Measurements from ENCODE around the gene EBI3. TPM values are rescaled to one million over a fixed set of nuclear protein-coding genes. Genes with fewer than 3 reads are reported as not detected.
"Not testable (repeated sequence)": the region's sequence is repeated elsewhere in the genome, so short reads cannot be mapped to it uniquely, and the experiment has no call there.

EBI3 gene
- total RNA-seq, 1 donor from 2014 or later = 43.3 TPM

- no peak overlapping the region for H3K4me3 Mint-ChIP-seq
- H3K27ac Mint-ChIP-seq = no peak overlapping the region
- H3K9me3 Mint-ChIP-seq = no peaks in the 10 kb centered on the region
- H3K36me3 Mint-ChIP-seq (ENCODE audit: low read depth) = no peaks in the 10 kb centered on the region
- peaks cover 6% of the 10 kb centered on the region for H3K4me1 Mint-ChIP-seq (ENCODE audit: low read depth)
- DNase-seq (ENCODE audit: low spot score) = no peak
- peaks cover 2% of the 10 kb centered on the region for H3K27me3 Mint-ChIP-seq (ENCODE audit: insufficient read depth)
- intact Hi-C loops (cut with micrococcal nuclease) = no loop called here
These were observed 19.1 kb upstream of the EBI3 start for GRCh38 chr19:4210166-4210731.

DNA sequence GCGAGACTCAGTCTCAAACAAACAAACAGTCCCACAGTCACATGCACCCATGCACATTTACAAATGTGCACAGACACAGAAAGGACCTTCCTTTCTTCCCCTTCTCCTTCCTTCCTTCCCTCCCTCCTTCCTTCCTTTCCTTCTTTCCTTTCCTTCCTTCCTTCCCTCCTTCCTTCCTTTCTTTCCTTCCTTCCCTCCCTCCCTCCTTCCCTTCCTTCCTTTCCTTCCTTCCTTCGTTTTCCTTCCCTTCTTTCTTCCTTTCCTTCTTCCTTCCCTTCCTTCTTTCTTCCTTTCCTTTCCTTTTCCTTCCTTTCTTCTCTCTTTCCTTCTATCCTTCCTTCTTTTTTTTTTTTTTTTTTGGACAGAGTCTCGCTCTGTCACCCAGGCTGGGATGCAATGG is 16.2 kb upstream of the EBI3 start:
- intact Hi-C loops (cut with micrococcal nuclease) = no loop called here
- Mint-ChIP-seq H3K27ac (no peak overlapping the region), H3K9me3 (no peaks in the 10 kb centered on the region), H3K36me3 (ENCODE audit: low read depth) (no peaks in the 10 kb centered on the region), H3K27me3 (ENCODE audit: insufficient read depth) (no peaks in the 10 kb centered on the region), H3K4me3 (no peak overlapping the region), H3K4me1 (ENCODE audit: low read depth) (peaks cover 6% of the 10 kb centered on the region)
- DNase-seq (ENCODE audit: low spot score) = no peak

DNA sequence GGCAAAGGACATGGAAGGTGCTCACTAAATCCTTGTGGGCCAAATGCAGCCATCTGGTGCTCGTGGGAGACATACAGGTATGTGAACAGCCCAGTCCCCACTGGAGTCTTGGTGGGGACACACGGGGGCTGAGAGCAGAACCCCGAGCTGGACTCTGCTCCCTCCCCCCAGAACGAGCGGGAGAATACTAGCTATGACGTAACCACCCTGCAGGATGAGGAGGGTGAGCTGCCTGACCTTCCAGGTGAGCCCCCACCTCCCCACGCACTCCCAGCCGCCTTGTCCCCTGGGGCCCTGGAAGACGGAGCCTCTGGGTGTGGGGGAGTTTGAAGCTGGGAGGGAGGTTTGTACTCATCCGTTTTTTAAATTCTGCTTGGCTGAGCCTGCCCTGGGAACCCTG is 13.5 kb upstream of the EBI3 start:
- no peaks in the 10 kb centered on the region for H3K36me3 Mint-ChIP-seq (ENCODE audit: low read depth)
- H3K4me3 Mint-ChIP-seq = no peak overlapping the region
- no peaks in the 10 kb centered on the region for H3K9me3 Mint-ChIP-seq
- intact Hi-C loops (cut with micrococcal nuclease) = no loop called here
- no peak for DNase-seq (ENCODE audit: low spot score)
- peaks cover 6% of the 10 kb centered on the region for H3K4me1 Mint-ChIP-seq (ENCODE audit: low read depth)
- H3K27me3 Mint-ChIP-seq (ENCODE audit: insufficient read depth) = no peaks in the 10 kb centered on the region
- H3K27ac Mint-ChIP-seq = no peak overlapping the region

GRCh38 chr19:4216846-4217245 is 12.5 kb upstream of the EBI3 start:
- H3K27ac Mint-ChIP-seq = no peak overlapping the region
- no peak for DNase-seq (ENCODE audit: low spot score)
- H3K36me3 Mint-ChIP-seq (ENCODE audit: low read depth) = no peaks in the 10 kb centered on the region
- H3K9me3 Mint-ChIP-seq = no peaks in the 10 kb centered on the region
- peaks cover 6% of the 10 kb centered on the region for H3K4me1 Mint-ChIP-seq (ENCODE audit: low read depth)
- no peak overlapping the region for H3K4me3 Mint-ChIP-seq
- intact Hi-C loops (cut with micrococcal nuclease) = no loop called here
- no peaks in the 10 kb centered on the region for H3K27me3 Mint-ChIP-seq (ENCODE audit: insufficient read depth)

DNA sequence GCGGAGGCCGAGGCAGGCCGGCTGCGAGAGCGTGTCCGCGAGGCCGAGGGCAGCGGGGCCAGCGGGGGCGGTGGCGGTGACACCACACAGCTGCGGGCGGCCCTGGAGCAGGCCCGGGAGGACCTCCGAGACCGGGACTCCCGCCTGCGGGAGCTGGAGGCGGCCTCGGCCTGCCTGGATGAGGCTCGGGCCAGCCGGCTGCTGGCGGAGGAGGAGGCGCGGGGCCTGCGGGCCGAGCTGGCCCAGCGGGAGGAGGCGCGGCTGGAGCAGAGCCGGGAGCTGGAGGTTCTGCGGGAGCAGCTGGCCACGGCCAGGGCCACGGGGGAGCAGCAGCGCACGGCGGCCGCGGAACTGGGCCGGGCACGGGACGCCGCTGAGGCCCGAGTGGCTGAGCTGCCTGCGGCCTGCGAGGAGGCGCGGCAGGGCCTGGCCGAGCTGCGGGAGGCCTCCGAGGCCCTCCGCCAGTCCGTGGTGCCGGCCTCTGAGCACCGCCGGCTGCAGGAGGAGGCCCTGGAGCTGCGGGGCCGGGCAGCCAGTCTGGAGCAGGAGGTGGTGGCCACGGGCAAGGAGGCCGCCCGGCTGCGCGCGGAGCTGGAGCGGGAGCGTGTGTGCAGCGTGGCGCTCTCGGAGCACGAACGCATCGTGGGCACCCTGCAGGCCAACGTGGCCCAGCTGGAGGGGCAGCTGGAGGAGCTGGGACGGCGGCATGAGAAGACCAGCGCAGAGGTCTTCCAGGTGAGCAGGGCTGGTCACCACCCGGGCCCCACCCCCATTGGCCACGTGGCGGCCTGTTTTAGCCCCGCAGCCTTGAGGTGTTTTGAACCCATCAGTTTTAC is 11.7 kb upstream of the EBI3 start:
- H3K36me3 Mint-ChIP-seq (ENCODE audit: low read depth) = no peaks in the 10 kb centered on the region

DNA sequence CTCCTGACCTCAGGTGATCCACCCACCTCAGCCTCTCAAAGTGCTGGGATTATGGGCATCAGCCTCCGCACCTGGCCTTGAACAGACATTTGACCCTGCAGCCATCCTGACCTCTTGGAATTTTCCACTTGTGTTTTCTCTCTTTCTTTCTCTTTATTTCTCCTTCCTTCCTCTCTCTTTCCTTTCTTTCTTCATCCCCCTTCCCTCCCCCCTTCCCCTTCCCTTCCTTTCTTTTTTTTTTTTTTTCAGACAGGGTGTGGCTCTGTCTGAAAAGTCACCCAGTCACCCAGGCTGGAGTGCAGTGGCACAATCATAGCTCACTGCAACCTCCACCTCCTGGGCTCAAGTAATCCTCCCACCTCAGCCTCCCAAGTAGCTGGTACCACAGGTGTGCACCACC is 10.8 kb upstream of the EBI3 start:
- H3K9me3 Mint-ChIP-seq; H3K27me3 Mint-ChIP-seq (ENCODE audit: insufficient read depth); DNase-seq (ENCODE audit: low spot score); H3K27ac Mint-ChIP-seq; intact Hi-C loops (cut with micrococcal nuclease); H3K4me3 Mint-ChIP-seq; H3K36me3 Mint-ChIP-seq (ENCODE audit: low read depth); H3K4me1 Mint-ChIP-seq (ENCODE audit: low read depth): not testable (repeated sequence)

More for the DNA sequence above, 11.7 kb upstream of the EBI3 start:
- Mint-ChIP-seq H3K4me1 (ENCODE audit: low read depth) (peaks cover 6% of the 10 kb centered on the region), H3K9me3 (no peaks in the 10 kb centered on the region), H3K4me3 (no peak overlapping the region), H3K27ac (no peak overlapping the region), H3K27me3 (ENCODE audit: insufficient read depth) (no peaks in the 10 kb centered on the region)
- DNase-seq (ENCODE audit: low spot score) = no peak
- intact Hi-C loops (cut with micrococcal nuclease) = no loop called here

- no peaks in the 10 kb centered on the region for H3K9me3 Mint-ChIP-seq
- H3K27me3 Mint-ChIP-seq (ENCODE audit: insufficient read depth) = peaks cover 1% of the 10 kb centered on the region
- no peak overlapping the region for H3K27ac Mint-ChIP-seq
- intact Hi-C loops (cut with micrococcal nuclease) = no loop called here
- H3K4me1 Mint-ChIP-seq (ENCODE audit: low read depth) = no peaks in the 10 kb centered on the region
- no peak for DNase-seq (ENCODE audit: low spot score)
- no peaks in the 10 kb centered on the region for H3K36me3 Mint-ChIP-seq (ENCODE audit: low read depth)
- H3K4me3 Mint-ChIP-seq = no peak overlapping the region
These were observed 9.1 kb upstream of the EBI3 start for GRCh38 chr19:4220188-4220587.

GRCh38 chr19:4224470-4224869 is 4.9 kb upstream of the EBI3 start:
- intact Hi-C loops (cut with micrococcal nuclease) = no loop called here
- no peak for DNase-seq (ENCODE audit: low spot score)
- H3K4me3 Mint-ChIP-seq = no peak overlapping the region

GRCh38 chr19:4225885-4226284 is 3.4 kb upstream of the EBI3 start:
- Mint-ChIP-seq H3K9me3 (no peaks in the 10 kb centered on the region), H3K27ac (no peak overlapping the region), H3K4me3 (no peak overlapping the region), H3K4me1 (ENCODE audit: low read depth) (peaks cover 6% of the 10 kb centered on the region), H3K27me3 (ENCODE audit: insufficient read depth) (peaks cover 1% of the 10 kb centered on the region), H3K36me3 (ENCODE audit: low read depth) (no peaks in the 10 kb centered on the region)
- no peak for DNase-seq (ENCODE audit: low spot score)
- intact Hi-C loops (cut with micrococcal nuclease) = no loop called here

More at GRCh38 chr19:4224470-4224869, 4.9 kb upstream of the EBI3 start:
- no peaks in the 10 kb centered on the region for H3K36me3 Mint-ChIP-seq (ENCODE audit: low read depth)
- no peaks in the 10 kb centered on the region for H3K9me3 Mint-ChIP-seq
- H3K27ac Mint-ChIP-seq = no peak overlapping the region
- H3K27me3 Mint-ChIP-seq (ENCODE audit: insufficient read depth) = peaks cover 1% of the 10 kb centered on the region
- H3K4me1 Mint-ChIP-seq (ENCODE audit: low read depth) = peaks cover 6% of the 10 kb centered on the region

DNA sequence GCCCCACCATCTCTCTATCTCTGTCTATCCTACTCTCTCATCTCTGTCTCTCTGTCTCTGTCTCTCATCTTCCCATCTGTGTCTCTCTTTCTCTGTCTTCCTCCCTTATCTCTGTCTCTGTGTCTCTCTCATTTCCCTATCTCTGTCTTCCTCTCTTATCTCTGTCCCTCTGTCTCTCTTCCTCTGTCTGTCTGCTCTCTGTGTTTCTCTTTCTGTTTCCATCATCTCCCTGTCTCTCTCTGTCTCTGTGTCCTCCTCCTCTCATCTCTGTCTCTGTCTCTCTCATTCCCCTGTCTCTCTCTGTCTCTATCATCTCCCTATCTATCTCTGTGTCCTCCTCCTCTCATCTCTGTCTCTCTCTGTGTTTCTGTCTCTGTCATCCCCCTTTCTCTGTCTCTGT is 1.6 kb upstream of the EBI3 start:
- H3K36me3 Mint-ChIP-seq (ENCODE audit: low read depth) = no peaks in the 10 kb centered on the region
- H3K27ac Mint-ChIP-seq = no peak overlapping the region
- intact Hi-C loops (cut with micrococcal nuclease) = no loop called here
- no peak for DNase-seq (ENCODE audit: low spot score)
- peaks cover 1% of the 10 kb centered on the region for H3K27me3 Mint-ChIP-seq (ENCODE audit: insufficient read depth)
- no peaks in the 10 kb centered on the region for H3K9me3 Mint-ChIP-seq
- H3K4me3 Mint-ChIP-seq = no peak overlapping the region
- H3K4me1 Mint-ChIP-seq (ENCODE audit: low read depth) = peaks cover 6% of the 10 kb centered on the region

DNA sequence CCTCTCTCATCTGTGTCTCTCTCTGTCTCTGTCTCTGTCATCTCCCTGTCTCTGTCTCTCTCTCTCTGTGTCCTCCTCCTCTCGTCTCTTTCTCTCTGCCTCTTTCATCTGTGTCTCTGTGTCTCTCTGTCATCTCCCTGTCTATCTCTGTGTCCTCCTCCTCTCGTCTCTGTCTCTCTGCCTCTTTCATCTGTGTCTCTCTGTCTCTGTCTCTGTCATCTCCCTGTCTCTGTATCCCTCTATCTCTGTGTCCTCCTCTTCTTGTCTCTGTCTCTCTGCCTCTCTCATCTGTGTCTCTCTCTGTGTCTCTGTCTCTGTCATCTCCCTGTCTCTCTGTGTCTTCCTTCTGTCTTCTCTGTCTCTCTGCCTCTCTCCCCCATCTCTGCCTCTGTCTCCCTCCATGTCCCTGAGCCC is 551 bp upstream of the EBI3 start:
- Mint-ChIP-seq H3K27me3 (ENCODE audit: insufficient read depth) (no peaks in the 10 kb centered on the region), H3K9me3 (no peaks in the 10 kb centered on the region), H3K36me3 (ENCODE audit: low read depth) (peaks cover 4% of the 10 kb centered on the region), H3K4me1 (ENCODE audit: low read depth) (peaks cover 11% of the 10 kb centered on the region), H3K27ac (no peak overlapping the region), H3K4me3 (no peak overlapping the region)
- intact Hi-C loops (cut with micrococcal nuclease) = loop anchor here (1.0 kb wide), 3 partner anchors 19 to 171 kb away; partner anchors contain the start of genes ANKRD24, SIRT6 and YJU2
- no peak for DNase-seq (ENCODE audit: low spot score)

DNA sequence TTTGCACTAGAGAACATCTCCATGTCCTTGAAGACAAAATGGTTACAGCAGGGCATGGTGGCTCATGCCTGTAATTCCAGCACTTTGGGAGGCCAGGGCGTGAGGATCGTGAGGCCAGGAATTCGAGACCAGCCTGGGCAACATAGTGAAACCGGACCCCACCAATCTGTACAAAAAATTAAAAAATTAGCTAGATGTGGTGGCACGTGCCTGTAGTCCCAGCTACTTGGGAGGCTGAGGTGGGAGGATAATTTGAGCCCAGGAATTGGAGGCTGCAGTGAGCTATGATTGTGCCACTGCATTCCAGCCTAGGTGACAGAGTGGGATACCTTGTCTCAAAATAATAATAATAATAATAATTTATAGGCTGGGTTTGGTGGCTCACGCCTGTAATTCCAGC is 914 bp downstream of the EBI3 start:
- H3K4me1 Mint-ChIP-seq (ENCODE audit: low read depth) = peaks cover 11% of the 10 kb centered on the region
- H3K36me3 Mint-ChIP-seq (ENCODE audit: low read depth); H3K9me3 Mint-ChIP-seq; H3K4me3 Mint-ChIP-seq; H3K27me3 Mint-ChIP-seq (ENCODE audit: insufficient read depth); H3K27ac Mint-ChIP-seq; DNase-seq (ENCODE audit: low spot score); intact Hi-C loops (cut with micrococcal nuclease): not testable (repeated sequence)

DNA sequence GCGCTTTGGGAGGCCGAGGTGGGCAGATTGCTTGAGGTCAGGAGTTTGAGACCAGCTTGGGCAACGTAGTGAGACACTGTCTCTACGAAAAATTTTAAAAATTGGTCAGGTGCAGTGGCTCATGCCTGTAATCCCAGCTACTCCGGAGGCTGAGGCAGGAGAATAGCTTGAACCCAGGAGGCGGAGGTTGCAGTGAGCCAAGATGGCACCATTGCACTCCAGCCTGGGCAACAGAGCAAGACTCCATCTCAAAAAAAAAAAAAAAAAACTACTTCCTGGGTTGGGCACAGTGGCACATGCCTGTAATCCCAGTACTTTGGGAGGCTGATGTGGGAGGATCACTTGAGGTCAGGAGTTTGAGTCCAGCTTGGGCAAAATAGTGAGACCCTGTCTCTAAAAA is 2.2 kb downstream of the EBI3 start:
- H3K36me3 Mint-ChIP-seq (ENCODE audit: low read depth); intact Hi-C loops (cut with micrococcal nuclease); H3K9me3 Mint-ChIP-seq; H3K4me1 Mint-ChIP-seq (ENCODE audit: low read depth); H3K27ac Mint-ChIP-seq; DNase-seq (ENCODE audit: low spot score); H3K27me3 Mint-ChIP-seq (ENCODE audit: insufficient read depth): not testable (repeated sequence)
- H3K4me3 Mint-ChIP-seq = peak overlapping the region; percentile 20

Measured in activated T-helper 1 cell treated with anti-CD3 and anti-CD28 coated beads, Interleukin-12 subunit alpha, Interleukin-12 subunit beta, Interleukin-2, Interleukin-4 antibody, amounts not matched to agents 30 ng/mL and 10 ng/mL and 1 ng/mL, durations not matched to agents 14 hours and 24 hours and 36 hours (primary cell).